ENCODE measurements around the gene FAM222B.

The FAM222B gene

DNA sequence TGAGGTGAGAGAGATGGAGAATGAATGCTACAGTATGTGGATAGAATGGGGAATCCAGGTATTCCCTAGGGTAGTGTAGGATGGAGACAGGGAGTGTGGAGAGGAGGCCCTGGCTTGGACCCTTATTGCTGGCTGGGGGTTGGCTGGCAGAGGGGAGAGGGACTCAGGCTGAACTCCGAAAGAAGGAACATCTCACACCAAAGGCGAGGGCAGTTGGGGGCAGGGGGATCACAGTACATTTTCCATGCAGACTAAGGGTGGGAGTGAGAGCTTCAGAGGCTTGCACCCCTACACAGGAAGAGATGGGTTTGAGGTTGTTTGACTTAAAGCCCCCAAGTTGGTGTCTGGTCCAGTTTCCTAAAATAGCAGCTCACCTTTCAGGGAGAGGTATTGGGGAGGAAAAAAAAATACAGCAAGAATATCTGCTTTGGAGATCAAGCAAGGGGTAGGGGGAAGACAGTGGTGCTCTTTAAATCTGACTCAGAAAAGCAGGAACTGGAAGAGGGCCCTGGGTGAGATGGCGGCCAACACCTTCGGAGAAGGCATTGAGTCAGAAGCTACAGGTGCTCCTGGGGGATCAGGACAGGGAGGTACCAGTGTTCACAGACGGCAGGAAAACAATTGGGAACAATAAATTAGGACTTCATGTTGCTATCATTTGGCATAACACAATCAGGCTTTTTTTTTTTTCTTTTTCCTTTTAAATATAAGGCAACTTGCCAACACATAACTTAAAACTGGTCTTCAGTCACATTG, 86.4 kb downstream of the FAM222B start:
- Histone ChIP-seq H3K36me3 (ENCODE audit: control insufficient read depth, insufficient read depth, low read length) (peaks cover 3% of the 10 kb centered on the region), H3K9me3 (ENCODE audit: control insufficient read depth, low read length) (no peaks in the 10 kb centered on the region), H3K4me1 (ENCODE audit: control insufficient read depth, insufficient read depth, low read length) (peaks cover 4% of the 10 kb centered on the region), H3K27me3 (ENCODE audit: control insufficient read depth, insufficient read depth, low read length) (no peaks in the 10 kb centered on the region), H3K4me3 (ENCODE audit: low read length) (no peak overlapping the region), H3K9ac (ENCODE audit: low read length) (no peak overlapping the region)

DNA sequence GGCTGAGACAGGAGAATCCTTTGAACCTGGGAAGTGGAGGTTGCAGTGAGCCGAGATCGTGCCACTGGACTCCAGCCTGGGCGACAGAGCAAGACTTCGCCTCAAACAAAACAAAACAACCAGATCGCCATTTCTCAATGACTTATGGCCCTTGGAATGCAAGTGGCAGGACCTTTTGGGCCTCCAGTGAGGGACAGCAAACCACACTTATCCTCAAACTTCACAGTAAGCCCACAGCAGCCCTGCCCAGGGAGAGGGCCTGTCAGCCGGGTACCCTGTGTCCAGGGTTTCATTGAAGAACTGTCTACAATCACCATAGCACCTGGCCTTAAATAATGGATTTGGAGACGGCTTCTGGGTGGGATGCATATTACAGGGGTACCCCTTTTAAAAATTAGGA, 87.1 kb downstream of the FAM222B start:
- H3K27me3 ChIP-seq (ENCODE audit: control insufficient read depth, insufficient read depth, low read length) = no peaks in the 10 kb centered on the region
- no peak overlapping the region for H3K4me3 ChIP-seq (ENCODE audit: low read length)
- H3K4me1 ChIP-seq (ENCODE audit: control insufficient read depth, insufficient read depth, low read length) = peaks cover 4% of the 10 kb centered on the region
- peaks cover 10% of the 10 kb centered on the region for H3K36me3 ChIP-seq (ENCODE audit: control insufficient read depth, insufficient read depth, low read length)
- no peaks in the 10 kb centered on the region for H3K9me3 ChIP-seq (ENCODE audit: control insufficient read depth, low read length)
- H3K9ac ChIP-seq (ENCODE audit: low read length) = no peak overlapping the region

DNA sequence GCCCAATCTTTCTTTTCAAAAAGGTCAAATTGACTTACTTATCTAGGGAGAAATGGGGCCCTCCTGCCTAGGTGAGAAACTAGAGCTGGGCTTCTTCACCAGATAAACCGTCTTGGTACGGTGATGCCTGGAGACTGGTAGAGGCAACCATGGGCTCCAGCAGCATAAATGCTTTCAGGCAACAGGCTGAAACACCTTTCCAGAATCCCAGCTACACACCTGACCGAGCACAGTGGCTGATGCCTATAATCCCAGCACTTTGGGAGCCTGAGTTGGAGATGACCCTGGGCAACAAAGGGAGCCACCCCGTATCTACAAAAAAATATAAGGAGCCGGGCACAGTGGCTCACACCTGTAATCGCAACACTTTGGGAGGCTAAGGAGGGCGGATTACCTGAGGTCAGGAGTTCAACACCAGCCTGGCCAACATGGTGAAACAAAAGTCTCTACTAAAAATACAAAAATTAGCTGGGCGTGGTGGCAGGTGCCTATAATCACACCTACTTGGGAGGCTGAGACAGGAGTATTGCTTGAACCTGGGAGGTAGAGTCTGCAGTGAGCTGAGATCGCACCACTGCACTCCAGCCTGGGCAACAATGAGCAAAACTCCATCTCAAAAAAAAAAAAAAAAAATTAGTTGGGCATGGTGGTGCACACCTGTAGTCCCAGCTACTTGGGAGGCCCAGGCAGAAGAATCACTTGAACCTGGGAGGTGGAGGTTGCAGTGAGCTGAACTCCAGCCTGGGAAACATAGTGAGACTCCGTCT, 90.8 kb downstream of the FAM222B start:
- Histone ChIP-seq H3K4me1 (ENCODE audit: control insufficient read depth, insufficient read depth, low read length) (peaks cover 41% of the 10 kb centered on the region), H3K4me3 (ENCODE audit: low read length) (no peak overlapping the region), H3K9me3 (ENCODE audit: control insufficient read depth, low read length) (no peaks in the 10 kb centered on the region), H3K27me3 (ENCODE audit: control insufficient read depth, insufficient read depth, low read length) (no peaks in the 10 kb centered on the region), H3K9ac (ENCODE audit: low read length) (no peak overlapping the region), H3K36me3 (ENCODE audit: control insufficient read depth, insufficient read depth, low read length) (peaks cover 28% of the 10 kb centered on the region)

DNA sequence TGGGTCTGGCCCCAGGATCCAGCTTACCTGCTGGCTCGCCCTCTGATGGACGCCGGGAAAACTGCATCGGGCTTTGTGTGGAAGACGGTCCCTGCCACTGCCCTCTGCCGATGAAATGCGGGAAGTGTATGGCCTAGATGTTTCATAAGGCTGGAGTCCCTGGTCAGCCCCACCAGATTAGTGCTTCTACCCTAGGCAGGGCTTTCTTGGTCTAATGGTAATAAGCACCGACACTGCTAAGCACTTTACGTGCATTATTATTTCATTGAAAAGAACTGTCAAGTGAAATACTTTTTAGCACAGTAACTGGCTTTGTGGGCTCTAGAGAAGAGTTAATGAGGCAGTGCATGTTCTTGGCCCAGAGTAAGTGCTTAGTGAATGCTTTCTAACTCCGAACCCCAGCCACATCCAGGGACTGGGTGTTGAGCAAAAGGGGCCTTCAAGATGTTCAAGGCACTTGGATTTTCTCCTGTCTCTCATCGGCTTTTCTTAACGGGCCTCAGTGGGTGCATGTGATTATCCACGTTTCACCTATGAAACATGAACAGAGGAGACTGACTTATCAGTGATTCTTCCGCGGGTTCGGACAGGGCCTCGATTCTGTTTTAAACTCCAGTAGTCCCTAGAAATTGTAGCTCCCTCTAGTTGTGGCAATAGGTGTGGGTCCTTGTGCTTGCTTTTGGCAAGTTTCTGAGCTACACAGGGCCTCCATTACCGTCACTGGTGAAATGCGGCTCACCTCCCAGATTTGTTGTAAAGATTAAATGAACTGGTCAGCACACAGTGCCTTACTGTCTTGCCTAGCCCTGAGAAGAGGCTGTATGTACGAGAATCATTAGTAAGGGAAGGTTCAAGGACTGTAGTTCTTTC, 92.2 kb downstream of the FAM222B start:
- peak overlapping the region; percentile 30 for H3K9ac ChIP-seq (ENCODE audit: low read length)
- H3K4me3 ChIP-seq (ENCODE audit: low read length) = no peak overlapping the region
- peaks cover 55% of the 10 kb centered on the region for H3K4me1 ChIP-seq (ENCODE audit: control insufficient read depth, insufficient read depth, low read length)
- H3K9me3 ChIP-seq (ENCODE audit: control insufficient read depth, low read length) = no peaks in the 10 kb centered on the region
- H3K27me3 ChIP-seq (ENCODE audit: control insufficient read depth, insufficient read depth, low read length) = no peaks in the 10 kb centered on the region
- H3K36me3 ChIP-seq (ENCODE audit: control insufficient read depth, insufficient read depth, low read length) = peaks cover 28% of the 10 kb centered on the region

DNA sequence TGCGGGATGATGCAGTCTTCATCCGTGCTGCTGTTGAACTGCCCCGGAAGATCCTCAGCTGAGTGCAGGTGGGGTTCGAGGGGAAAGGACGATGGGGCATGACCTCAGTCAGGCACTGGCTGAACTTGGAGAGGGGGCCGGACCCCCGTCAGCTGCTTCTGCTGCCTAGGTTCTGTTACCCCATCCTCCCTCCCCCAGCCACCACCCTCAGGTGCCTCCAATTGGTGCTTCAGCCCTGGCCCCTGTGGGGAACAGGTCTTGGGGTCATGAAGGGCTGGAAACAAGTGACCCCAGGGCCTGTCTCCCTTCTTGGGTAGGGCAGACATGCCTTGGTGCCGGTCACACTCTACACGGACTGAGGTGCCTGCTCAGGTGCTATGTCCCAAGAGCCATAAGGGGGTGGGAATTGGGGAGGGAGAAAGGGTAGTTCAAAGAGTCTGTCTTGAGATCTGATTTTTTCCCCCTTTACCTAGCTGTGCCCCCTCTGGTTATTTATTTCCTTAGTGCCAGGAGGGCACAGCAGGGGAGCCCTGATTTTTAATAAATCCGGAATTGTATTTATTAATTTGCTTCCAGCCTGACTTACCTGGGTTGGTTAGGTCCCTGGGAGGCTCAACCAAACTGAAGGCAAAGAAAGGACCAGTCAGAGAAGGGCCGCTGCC, 92.9 kb downstream of the FAM222B start:
- Histone ChIP-seq H3K27me3 (ENCODE audit: control insufficient read depth, insufficient read depth, low read length) (no peaks in the 10 kb centered on the region), H3K9ac (ENCODE audit: low read length) (peak overlapping the region; percentile 9), H3K36me3 (ENCODE audit: control insufficient read depth, insufficient read depth, low read length) (peaks cover 28% of the 10 kb centered on the region), H3K9me3 (ENCODE audit: control insufficient read depth, low read length) (no peaks in the 10 kb centered on the region), H3K4me1 (ENCODE audit: control insufficient read depth, insufficient read depth, low read length) (peaks cover 56% of the 10 kb centered on the region), H3K4me3 (ENCODE audit: low read length) (no peak overlapping the region)

DNA sequence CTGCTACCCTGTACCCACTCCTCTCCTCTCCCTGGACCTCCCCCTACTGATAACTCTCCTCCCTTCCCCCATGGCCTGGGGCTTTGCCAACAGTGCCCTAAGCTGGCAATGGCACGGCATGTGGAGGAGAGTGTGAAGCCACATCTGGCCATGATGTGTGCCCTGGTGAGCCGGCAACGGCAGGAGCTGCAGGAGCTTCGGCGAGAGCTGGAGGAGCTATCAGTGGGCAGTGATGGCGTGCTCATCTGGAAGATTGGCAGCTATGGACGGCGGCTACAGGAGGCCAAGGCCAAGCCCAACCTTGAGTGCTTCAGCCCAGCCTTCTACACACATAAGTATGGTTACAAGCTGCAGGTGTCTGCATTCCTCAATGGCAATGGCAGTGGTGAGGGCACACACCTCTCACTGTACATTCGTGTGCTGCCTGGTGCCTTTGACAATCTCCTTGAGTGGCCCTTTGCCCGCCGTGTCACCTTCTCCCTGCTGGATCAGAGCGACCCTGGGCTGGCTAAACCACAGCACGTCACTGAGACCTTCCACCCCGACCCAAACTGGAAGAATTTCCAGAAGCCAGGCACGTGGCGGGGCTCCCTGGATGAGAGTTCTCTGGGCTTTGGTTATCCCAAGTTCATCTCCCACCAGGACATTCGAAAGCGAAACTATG, 93.6 kb downstream of the FAM222B start:
- H3K9me3 ChIP-seq (ENCODE audit: control insufficient read depth, low read length) = no peaks in the 10 kb centered on the region
- H3K36me3 ChIP-seq (ENCODE audit: control insufficient read depth, insufficient read depth, low read length) = peaks cover 28% of the 10 kb centered on the region
- H3K9ac ChIP-seq (ENCODE audit: low read length) = peak overlapping the region; percentile 9
- no peak overlapping the region for H3K4me3 ChIP-seq (ENCODE audit: low read length)
- peaks cover 56% of the 10 kb centered on the region for H3K4me1 ChIP-seq (ENCODE audit: control insufficient read depth, insufficient read depth, low read length)
- no peaks in the 10 kb centered on the region for H3K27me3 ChIP-seq (ENCODE audit: control insufficient read depth, insufficient read depth, low read length)

DNA sequence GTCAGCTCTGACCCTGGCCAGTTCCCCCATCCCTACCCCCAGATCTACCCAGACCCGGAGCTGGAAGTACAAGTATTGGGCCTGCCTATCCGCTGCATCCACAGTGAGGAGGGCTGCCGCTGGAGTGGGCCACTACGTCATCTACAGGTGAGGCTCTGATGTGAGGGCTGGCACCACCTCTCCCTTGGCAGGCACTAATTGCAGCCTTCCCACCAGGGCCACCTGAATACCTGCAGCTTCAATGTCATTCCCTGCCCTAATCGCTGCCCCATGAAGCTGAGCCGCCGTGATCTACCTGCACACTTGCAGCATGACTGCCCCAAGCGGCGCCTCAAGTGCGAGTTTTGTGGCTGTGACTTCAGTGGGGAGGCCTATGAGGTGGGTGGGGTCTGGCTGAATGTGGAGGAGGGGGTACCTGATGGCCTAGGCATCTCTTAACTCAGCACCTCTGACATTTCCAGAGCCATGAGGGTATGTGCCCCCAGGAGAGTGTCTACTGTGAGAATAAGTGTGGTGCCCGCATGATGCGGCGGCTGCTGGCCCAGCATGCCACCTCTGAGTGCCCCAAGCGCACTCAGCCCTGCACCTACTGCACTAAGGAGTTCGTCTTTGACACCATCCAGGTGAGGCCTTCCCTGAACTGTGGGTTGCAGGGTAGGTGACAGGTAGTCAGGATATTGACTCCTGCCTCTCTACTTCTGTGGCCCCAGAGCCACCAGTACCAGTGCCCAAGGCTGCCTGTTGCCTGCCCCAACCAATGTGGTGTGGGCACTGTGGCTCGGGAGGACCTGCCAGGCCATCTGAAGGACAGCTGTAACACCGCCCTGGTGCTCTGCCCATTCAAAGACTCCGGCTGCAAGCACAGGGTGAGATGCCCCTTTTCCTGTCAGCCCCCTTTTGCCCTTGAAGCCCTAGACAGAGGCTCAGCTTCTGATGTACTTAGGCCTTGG, 94.5 kb downstream of the FAM222B start:
- H3K9me3 ChIP-seq (ENCODE audit: control insufficient read depth, low read length) = no peaks in the 10 kb centered on the region
- no peak overlapping the region for H3K4me3 ChIP-seq (ENCODE audit: low read length)
- peaks cover 28% of the 10 kb centered on the region for H3K36me3 ChIP-seq (ENCODE audit: control insufficient read depth, insufficient read depth, low read length)
- peaks cover 59% of the 10 kb centered on the region for H3K4me1 ChIP-seq (ENCODE audit: control insufficient read depth, insufficient read depth, low read length)
- H3K9ac ChIP-seq (ENCODE audit: low read length) = peak overlapping the region; percentile 99
- H3K27me3 ChIP-seq (ENCODE audit: control insufficient read depth, insufficient read depth, low read length) = no peaks in the 10 kb centered on the region

DNA sequence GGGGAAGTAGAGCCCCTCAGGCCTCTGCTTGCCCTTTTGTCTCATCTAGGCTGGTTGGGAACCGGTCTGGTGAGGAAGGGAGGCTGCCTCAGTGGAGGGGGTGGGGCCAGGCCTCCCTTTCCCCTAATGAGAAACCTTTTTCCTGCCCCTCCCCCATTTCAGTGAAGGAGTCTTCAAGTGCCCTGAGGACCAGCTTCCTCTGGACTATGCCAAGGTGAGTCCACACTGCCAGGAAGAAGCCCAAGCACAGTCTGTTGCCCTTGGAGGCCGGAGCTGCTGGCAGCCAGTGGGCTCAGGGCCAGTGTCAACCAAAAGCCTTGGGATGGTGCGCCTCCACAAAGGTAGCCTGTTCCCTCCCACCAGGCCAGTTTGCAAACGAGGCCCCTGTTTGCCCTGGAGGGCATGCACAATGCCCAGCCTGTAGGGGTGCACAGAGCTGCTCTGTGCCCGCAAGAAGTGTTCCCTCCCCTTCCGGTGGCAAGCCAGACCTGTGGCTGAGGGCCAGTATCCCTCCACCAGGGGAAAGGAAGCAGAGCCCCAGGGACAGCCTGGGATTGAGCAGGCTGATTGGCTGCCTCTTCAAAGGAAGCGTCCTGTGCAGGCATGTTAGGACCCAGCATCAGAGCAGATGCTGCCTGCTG, 95.4 kb downstream of the FAM222B start:
- peak overlapping the region; percentile 99 for H3K9ac ChIP-seq (ENCODE audit: low read length)
- H3K4me1 ChIP-seq (ENCODE audit: control insufficient read depth, insufficient read depth, low read length) = peaks cover 68% of the 10 kb centered on the region
- H3K27me3 ChIP-seq (ENCODE audit: control insufficient read depth, insufficient read depth, low read length) = no peaks in the 10 kb centered on the region
- H3K36me3 ChIP-seq (ENCODE audit: control insufficient read depth, insufficient read depth, low read length) = peaks cover 28% of the 10 kb centered on the region
- H3K9me3 ChIP-seq (ENCODE audit: control insufficient read depth, low read length) = no peaks in the 10 kb centered on the region
- H3K4me3 ChIP-seq (ENCODE audit: low read length) = peak overlapping the region; percentile 5

DNA sequence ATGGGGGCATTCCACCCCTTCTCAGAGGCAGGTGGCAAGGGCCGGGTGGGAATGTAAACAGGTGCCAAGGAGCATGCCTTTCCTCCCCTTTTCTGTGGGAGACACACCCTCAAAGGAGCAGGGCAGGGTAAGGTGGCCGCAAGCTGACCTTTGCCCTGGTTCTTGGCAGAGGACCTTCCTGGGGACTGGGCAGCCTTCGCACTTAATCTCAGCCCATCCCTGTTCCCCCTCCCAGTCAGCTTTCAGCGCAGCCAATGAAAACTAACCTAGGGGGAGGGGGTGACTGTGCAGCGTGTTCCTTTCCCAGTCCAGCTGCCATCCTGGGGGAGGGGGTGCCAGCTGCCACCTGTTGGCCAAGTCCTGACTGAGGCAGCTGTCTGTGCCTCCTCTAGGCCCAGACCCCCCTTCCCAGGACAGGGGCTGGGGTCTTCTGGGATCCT, 96.0 kb downstream of the FAM222B start:
- Histone ChIP-seq H3K27me3 (ENCODE audit: control insufficient read depth, insufficient read depth, low read length) (no peaks in the 10 kb centered on the region), H3K9ac (ENCODE audit: low read length) (peak overlapping the region; percentile 99), H3K36me3 (ENCODE audit: control insufficient read depth, insufficient read depth, low read length) (peaks cover 28% of the 10 kb centered on the region), H3K4me1 (ENCODE audit: control insufficient read depth, insufficient read depth, low read length) (peaks cover 74% of the 10 kb centered on the region), H3K9me3 (ENCODE audit: control insufficient read depth, low read length) (no peaks in the 10 kb centered on the region), H3K4me3 (ENCODE audit: low read length) (peak overlapping the region; percentile 85)

DNA sequence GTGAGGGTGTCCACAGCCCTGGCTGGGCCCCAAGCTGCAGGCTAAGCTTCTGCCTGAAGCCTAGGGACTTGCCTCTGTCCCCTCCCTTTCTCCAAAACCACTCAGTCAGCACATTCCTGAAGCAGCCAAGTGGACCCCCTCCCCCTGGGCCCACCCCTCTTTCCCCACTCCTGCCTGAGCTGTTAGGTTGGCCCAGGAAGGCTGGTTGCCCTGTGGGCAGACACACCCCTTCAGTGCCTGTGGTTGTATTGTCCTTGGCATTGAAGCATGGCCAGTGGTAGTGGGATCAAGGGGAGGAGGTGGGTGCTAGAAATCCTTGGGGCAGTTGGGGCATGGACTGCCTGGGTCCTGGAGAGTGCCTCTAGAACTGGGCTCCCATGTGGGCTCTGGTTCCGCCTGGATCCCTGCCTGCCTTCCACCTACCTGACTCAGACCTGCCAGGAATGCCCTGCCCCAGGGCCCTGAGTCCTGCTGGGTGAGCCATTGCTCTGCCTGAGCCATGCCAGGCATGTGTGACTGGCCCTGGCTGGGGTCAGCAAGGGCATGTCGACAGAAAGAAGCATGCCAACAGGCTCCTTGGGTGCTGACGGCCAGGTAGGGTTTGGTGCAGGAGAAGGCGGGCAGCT, 96.7 kb downstream of the FAM222B start:
- Histone ChIP-seq H3K9me3 (ENCODE audit: control insufficient read depth, low read length) (no peaks in the 10 kb centered on the region), H3K9ac (ENCODE audit: low read length) (peak overlapping the region; percentile 99), H3K4me3 (ENCODE audit: low read length) (peak overlapping the region; percentile 85), H3K36me3 (ENCODE audit: control insufficient read depth, insufficient read depth, low read length) (peaks cover 25% of the 10 kb centered on the region), H3K4me1 (ENCODE audit: control insufficient read depth, insufficient read depth, low read length) (peaks cover 81% of the 10 kb centered on the region), H3K27me3 (ENCODE audit: control insufficient read depth, insufficient read depth, low read length) (no peaks in the 10 kb centered on the region)
